Measurements from ENCODE around the gene SDK1.

- no peak for TF ChIP-seq CTCF (IDR thresholded peaks at IDR 0.05)
- no peak for TF ChIP-seq POLR2A (IDR thresholded peaks at IDR 0.05)
Measured at GRCh38 chr7:3722396-3722922, 421.4 kb downstream of the SDK1 start.

Measured in uterus (tissue), 2 donors.